OCI-LY7 (cell line): ENCODE data around the gene ARHGEF19.

ENCODE experiments used
- EZH2phosphoT487 ChIP-seq: fragments of 200-600 bp; sonication (generic); IDR thresholded peaks from 2 replicates; pipeline ENCODE4 v1.6.1; 2018; ENCODE audit warnings: low read depth, borderline replicate concordance, mild to moderate bottlenecking, mixed run types, antibody characterized with exemption, low read length, moderate library complexity, mixed read lengths
- TF ChIP-seq, protein P1 (sequence below): fragments of 200-600 bp; sonication (generic); conservative IDR thresholded peaks from 2 replicates; pipeline ENCODE4 v1.5.1; 2014; ENCODE audit warnings: mild to moderate bottlenecking, antibody characterized with exemption, low read length, moderate library complexity, mixed read lengths

DNA sequence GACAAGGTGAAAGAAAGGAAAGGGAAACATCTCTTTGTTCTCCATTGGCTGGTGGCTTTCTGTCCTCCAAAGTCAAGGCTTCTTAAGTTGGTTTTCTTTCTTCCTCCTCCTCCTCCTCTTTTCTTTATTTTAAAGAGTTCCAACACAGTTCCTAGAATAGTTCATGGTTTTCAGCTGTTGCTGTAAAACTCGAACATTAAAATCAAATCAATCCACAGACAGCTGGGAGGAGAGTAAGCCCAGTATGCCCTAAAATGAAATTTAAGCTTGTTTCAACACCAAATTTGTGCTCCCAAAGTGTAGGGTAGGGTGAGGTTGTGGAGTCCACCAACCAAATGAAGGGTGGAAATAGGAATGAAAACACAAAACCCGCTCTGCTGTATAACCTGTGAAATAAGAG is 35.0 kb upstream of the ARHGEF19 start:
- TF ChIP-seq, protein P1, sequence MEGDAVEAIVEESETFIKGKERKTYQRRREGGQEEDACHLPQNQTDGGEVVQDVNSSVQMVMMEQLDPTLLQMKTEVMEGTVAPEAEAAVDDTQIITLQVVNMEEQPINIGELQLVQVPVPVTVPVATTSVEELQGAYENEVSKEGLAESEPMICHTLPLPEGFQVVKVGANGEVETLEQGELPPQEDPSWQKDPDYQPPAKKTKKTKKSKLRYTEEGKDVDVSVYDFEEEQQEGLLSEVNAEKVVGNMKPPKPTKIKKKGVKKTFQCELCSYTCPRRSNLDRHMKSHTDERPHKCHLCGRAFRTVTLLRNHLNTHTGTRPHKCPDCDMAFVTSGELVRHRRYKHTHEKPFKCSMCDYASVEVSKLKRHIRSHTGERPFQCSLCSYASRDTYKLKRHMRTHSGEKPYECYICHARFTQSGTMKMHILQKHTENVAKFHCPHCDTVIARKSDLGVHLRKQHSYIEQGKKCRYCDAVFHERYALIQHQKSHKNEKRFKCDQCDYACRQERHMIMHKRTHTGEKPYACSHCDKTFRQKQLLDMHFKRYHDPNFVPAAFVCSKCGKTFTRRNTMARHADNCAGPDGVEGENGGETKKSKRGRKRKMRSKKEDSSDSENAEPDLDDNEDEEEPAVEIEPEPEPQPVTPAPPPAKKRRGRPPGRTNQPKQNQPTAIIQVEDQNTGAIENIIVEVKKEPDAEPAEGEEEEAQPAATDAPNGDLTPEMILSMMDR = no peak
- TF ChIP-seq EZH2phosphoT487 = no peak
